ENCODE data around the gene AP1G2. TPM values are rescaled to one million over a fixed set of nuclear protein-coding genes. Genes with fewer than 3 reads are reported as not detected.

The AP1G2 gene
- total RNA-seq, 4 donors from 2014 or later: 71.6 to 128 (median 114) TPM

GRCh38 chr14:23525611-23526010 lies 42.0 kb downstream of the AP1G2 start:
- no peak overlapping the region for H3K4me3 ChIP-seq (replicated peaks in 1 of 3)
- intact Hi-C loops (cut with DNase I): no loop called here
- no peak for DNase-seq
- no peak overlapping the region for H3K27ac ChIP-seq
- TF ChIP-seq CTCF (IDR thresholded peaks at IDR 0.05) (no peak), POLR2A (IDR thresholded peaks at IDR 0.05) (no peak)
- no peaks in the 10 kb centered on the region for H3K27me3 ChIP-seq
- 82 to 84% methylated on average over 8 of the region's 8 CpGs for WGBS, 2 donors
- H3K9me3 ChIP-seq: no peaks in the 10 kb centered on the region
- no peaks in the 10 kb centered on the region for H3K4me1 ChIP-seq
- no peaks in the 10 kb centered on the region for H3K36me3 ChIP-seq

- H3K27me3 ChIP-seq: no peaks in the 10 kb centered on the region
- H3K27ac ChIP-seq: no peak overlapping the region
- no peak for DNase-seq
- H3K9me3 ChIP-seq: no peaks in the 10 kb centered on the region
- no peaks in the 10 kb centered on the region for H3K36me3 ChIP-seq
- no peak for TF ChIP-seq POLR2A (IDR thresholded peaks at IDR 0.05)
- TF ChIP-seq CTCF (IDR thresholded peaks at IDR 0.05): no peak
- 93 to 96% methylated on average over 7 to 11 of the region's 14 CpGs for WGBS, 2 donors
- no peak overlapping the region for H3K4me3 ChIP-seq (replicated peaks in 1 of 3)
- H3K4me1 ChIP-seq: no peaks in the 10 kb centered on the region
- intact Hi-C loops (cut with DNase I): no loop called here
Measured at GRCh38 chr14:23524954-23525353, 42.6 kb downstream of the AP1G2 start.

GRCh38 chr14:23523229-23524016 lies 44.2 kb downstream of the AP1G2 start:
- no peak overlapping the region for H3K4me3 ChIP-seq (replicated peaks in 1 of 3)
- TF ChIP-seq POLR2A (IDR thresholded peaks at IDR 0.05): no peak
- no peak for TF ChIP-seq CTCF (IDR thresholded peaks at IDR 0.05)
- H3K27ac ChIP-seq: no peak overlapping the region
- H3K36me3 ChIP-seq: no peaks in the 10 kb centered on the region
- H3K27me3 ChIP-seq: no peaks in the 10 kb centered on the region
- peaks cover 2 to 6% of the 10 kb centered on the region in 2 donors for H3K4me1 ChIP-seq
- no peak for DNase-seq
- 89 to 93% methylated on average over 14 to 16 of the region's 16 CpGs for WGBS, 2 donors
- intact Hi-C loops (cut with DNase I): no loop called here
- H3K9me3 ChIP-seq: no peaks in the 10 kb centered on the region

- Histone ChIP-seq H3K9me3 (no peaks in the 10 kb centered on the region), H3K4me3 (replicated peaks in 1 of 3) (no peak overlapping the region), H3K36me3 (no peaks in the 10 kb centered on the region), H3K27me3 (no peaks in the 10 kb centered on the region), H3K27ac (no peak overlapping the region), H3K4me1 (peaks cover 5 to 7% of the 10 kb centered on the region in 2 donors)
- DNase-seq: no peak
- TF ChIP-seq POLR2A (IDR thresholded peaks at IDR 0.05): no peak
- TF ChIP-seq CTCF (IDR thresholded peaks at IDR 0.05): no peak
- intact Hi-C loops (cut with DNase I): no loop called here
- 89 to 91% methylated on average over 8 to 9 of the region's 9 CpGs for WGBS, 2 donors
Measured at GRCh38 chr14:23522643-23523198, 44.9 kb downstream of the AP1G2 start.

Data from thyroid gland (tissue), 4 donors.